ENCODE results near the gene GABBR2.

Gene GABBR2

DNA sequence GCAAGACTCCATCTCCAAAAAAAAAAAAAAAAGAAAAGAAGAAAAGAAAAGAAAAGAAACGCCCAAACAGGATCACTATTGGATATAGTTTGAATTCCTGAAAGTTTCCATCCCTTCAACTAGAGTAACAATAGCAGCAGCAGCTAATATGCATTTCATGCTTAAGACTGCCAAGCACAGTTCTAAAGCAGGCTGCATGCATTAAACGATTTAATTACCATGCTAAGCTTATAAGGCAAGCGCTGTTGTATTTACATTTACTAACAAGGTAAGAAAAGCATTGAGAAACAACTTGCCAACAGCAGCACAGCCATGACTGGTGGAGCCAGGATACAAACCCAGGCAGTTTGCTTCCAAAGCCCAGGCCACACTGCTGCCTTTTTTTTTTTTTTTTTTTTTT lies 466.3 kb downstream of the GABBR2 start:
- no peak for DNase-seq

DNA sequence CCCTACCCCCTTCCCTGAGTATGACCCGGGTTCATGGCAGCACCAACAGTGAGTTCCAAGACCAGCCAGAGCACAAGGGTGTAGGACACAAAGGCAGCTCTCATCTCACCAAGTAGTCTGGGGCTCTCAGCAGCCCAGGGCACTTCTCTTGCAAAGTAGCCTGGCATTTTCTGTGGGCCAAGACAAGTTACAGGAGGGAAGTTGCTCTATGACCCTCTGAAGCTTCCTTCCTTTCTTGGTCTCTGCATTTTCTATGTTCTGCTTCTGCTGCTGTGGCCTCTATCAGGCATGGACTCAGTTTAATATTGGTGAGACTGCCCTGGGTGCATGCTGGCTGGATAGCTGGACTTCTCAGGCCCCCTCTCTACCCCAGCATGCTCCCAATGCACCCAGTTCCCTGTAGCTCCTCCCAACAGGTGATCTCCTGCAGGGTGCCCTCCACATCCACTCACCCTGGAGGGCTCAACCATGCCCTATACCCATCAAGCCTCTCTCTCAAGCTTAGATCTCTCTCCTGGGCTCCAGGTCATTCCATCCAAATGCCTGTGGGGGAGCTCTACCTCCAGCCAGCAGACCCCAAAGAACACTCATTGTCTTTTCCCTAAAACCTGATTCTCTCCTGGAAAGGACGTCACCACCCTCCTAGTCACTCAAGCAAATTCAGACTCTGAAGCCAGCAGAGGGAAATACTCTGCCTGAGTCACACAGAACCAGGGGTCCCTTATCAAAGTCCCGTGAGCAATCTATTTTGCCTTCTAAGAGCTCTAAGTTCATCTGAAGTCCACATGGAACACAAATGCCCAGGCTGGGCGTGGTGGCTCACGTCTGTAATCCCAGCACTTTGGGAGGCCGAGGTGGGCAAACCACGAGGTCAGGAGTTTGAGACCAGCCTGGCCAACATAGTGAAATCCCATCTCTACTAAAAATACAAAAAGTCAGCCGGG lies 467.1 kb downstream of the GABBR2 start:
- no peak for DNase-seq

DNA sequence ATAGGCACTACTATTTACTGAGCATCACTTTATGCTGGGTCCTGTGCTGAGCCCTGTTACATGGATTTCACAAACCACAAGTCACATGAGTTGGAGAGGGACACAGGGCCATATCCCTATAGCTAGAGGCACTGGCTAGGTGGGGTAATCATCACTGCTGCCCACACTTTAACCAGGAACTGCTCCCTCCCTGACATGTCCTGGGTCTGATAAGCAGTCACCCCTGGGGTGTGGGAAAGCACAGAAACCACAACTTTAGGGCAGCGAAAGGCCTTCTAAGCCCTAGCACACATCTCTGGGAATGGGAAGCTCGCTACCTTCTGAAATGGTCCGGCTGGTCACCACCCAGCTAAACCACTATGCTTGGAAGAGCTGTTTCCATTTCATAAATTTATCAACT lies 468.3 kb downstream of the GABBR2 start:
- no peak for DNase-seq

Measured in CD4-positive, alpha-beta T cell treated with Interferon alpha-2 for 1 hour (primary cell).